HepG2 (cell line): ENCODE data around the gene SLC51B. TPM values are rescaled to one million over a fixed set of nuclear protein-coding genes. Genes with fewer than 3 reads are reported as not detected.
"Not testable (repeated sequence)": the region's sequence is repeated elsewhere in the genome, so short reads cannot be mapped to it uniquely, and the experiment has no call there.

Experiments used
- ATAC-seq: fragments of 200-7000 bp; cut with Tn5 transposase; 3 replicates; pipeline ENCODE4 v1.9.1; 2020; ENCODE audit warnings: mild to moderate bottlenecking, moderate library complexity
- BruUV-seq: library from RNA; stranded (reverse); fragments of 400-500 nt; replicated peaks from 2 replicates; lab custom pipeline; 2021; lab: Mats Ljungman, UMichigan
- CTCF ChIA-PET: fragments of 300-600 bp; formaldehyde crosslinking; extraction: SDS; loops from one replicate; lab custom pipeline; 2021; ENCODE audit warnings: low total read pairs, inconsistent platforms, low intra/inter-chr PET ratio; lab: Yijun Ruan, JAX
- POLR2A ChIA-PET: fragments of 350-600 bp; sonication (Branson Sonifier 250); formaldehyde crosslinking; loops from one replicate; lab custom pipeline; 2020; ENCODE audit warnings: antibody characterized with exemption, inconsistent platforms; lab: Yijun Ruan, JAX
- DNase-seq: peaks from one replicate; pipeline ENCODE4 v3.0.0-alpha.2; 2015; ENCODE audit warnings: low spot score
- FAIRE-seq: peaks from 3 replicates; lab custom pipeline; 2011; peaks lifted over from hg19 to GRCh38; lab: Jason Lieb, UNC
- H2AFZ ChIP-seq: one replicate; pipeline ENCODE4 v1.6.1; 2011; ENCODE audit warnings: low read length, inconsistent platforms
- H3K27ac ChIP-seq: fragments of 300-600 bp; 3 replicates; pipeline ENCODE4 v1.8.0; 2011; ENCODE audit warnings: mixed run types, mild to moderate bottlenecking, mixed read lengths, low read length, inconsistent platforms; ENCODE audit not compliant: insufficient read depth; ENCODE audit errors: extremely low read length
- H3K27me3 ChIP-seq, 2 experiments: fragments of 200-600 bp in 1 of 2; 2 replicates in 1 of 2; 3 replicates in 1 of 2; pipeline versions ENCODE4 v1.6.0 to v1.8.0; 2011; ENCODE audit warnings: low read length in 2 of 2, mild to moderate bottlenecking in 2 of 2, moderate library complexity in 2 of 2, inconsistent platforms in 1 of 2; ENCODE audit not compliant: insufficient read depth in 2 of 2, control insufficient read depth in 1 of 2
- H3K36me3 ChIP-seq, 2 experiments: fragments of 200-600 bp in 1 of 2; replicated peaks in 1 of 2; 2 replicates in 1 of 2; 3 replicates in 1 of 2; pipeline versions ENCODE4 v1.5.1 to v1.8.0; 2011; ENCODE audit warnings: low read length in 2 of 2, inconsistent platforms in 1 of 2; ENCODE audit not compliant: insufficient read depth in 2 of 2, control insufficient read depth in 1 of 2
- H3K4me1 ChIP-seq: 2 replicates; pipeline ENCODE4 v1.5.1; 2012; ENCODE audit warnings: low read length, inconsistent platforms; ENCODE audit not compliant: insufficient read depth
- H3K4me2 ChIP-seq: 2 replicates; pipeline ENCODE4 v1.6.0; 2011; ENCODE audit warnings: low read depth, low read length, inconsistent platforms
- H3K4me3 ChIP-seq, 3 experiments: fragments of 200-600 bp in 1 of 3; sonication (generic), shearing (Covaris generic) in 1 of 3; replicated peaks in 1 of 3; 2 replicates each; pipeline ENCODE4 v1.5.1; 2011 to 2016; ENCODE audit warnings: low read length in 3 of 3, inconsistent platforms in 2 of 3, low read depth in 2 of 3, mild to moderate bottlenecking in 2 of 3, control low read depth in 1 of 3, mixed read lengths in 1 of 3; ENCODE audit not compliant: insufficient read depth in 1 of 3
- H3K79me2 ChIP-seq: one replicate; pipeline ENCODE4 v1.6.1; 2011; ENCODE audit warnings: low read length, inconsistent platforms; ENCODE audit not compliant: insufficient read depth
- H3K9ac ChIP-seq: 2 replicates; pipeline ENCODE4 v1.6.0; 2011; ENCODE audit warnings: mild to moderate bottlenecking, low read depth, low read length, inconsistent platforms; ENCODE audit not compliant: insufficient read depth
- H3K9me3 ChIP-seq: 2 replicates; pipeline ENCODE4 v1.5.1; 2012; ENCODE audit warnings: mild to moderate bottlenecking, low read length
- H4K20me1 ChIP-seq: 2 replicates; pipeline ENCODE4 v1.6.0; 2011; ENCODE audit warnings: inconsistent platforms, mild to moderate bottlenecking, low read length, moderate library complexity; ENCODE audit not compliant: insufficient read depth
- NFYB ChIP-seq: sonication (generic); formaldehyde crosslinking; IDR thresholded peaks from 2 replicates; pipeline ENCODE4 v1.4.0; 2020; ENCODE audit warnings: missing genetic modification reagents
- NFYC ChIP-seq: IDR thresholded peaks from 2 replicates; pipeline ENCODE4 v1.6.1; 2016; ENCODE audit warnings: missing genetic modification reagents, missing compliant biosample characterization
- ZMYM4 ChIP-seq: sonication (generic); formaldehyde crosslinking; IDR thresholded peaks from 2 replicates; pipeline ENCODE4 v1.8.1; 2023; ENCODE audit warnings: mild to moderate bottlenecking, missing genetic modification reagents
- WGBS: methylation state at CpG from one replicate; pipeline ENCODE4 v1.1.6; 2017; ENCODE audit warnings: low lambda C conversion rate; 5-methylcytosine and 5-hydroxymethylcytosine counted together
- in situ Hi-C: cut with HindIII; loops from 2 replicates; pipeline ENCODE4 v1.10.0; 2017; ENCODE audit warnings: low pct_unique_long_range_greater_than_20kb; ENCODE audit not compliant: extremely low pct_ligation_motif_present
- intact Hi-C: fragments of 100-400 bp; cut with micrococcal nuclease; formaldehyde crosslinking; loops from one replicate; pipeline ENCODE4 v1.10.0; 2022; ENCODE audit not compliant: unreplicated experiment
- polyA plus RNA-seq, 8 experiments: library from polyadenylated mRNA; depleted of rRNA in 3 of 8; stranded (reverse) in 7 of 8; unstranded in 1 of 8; fragments of >200 nt; fragmentation: Illumina TruSeq in 4 of 8; extraction: Trizol in 4 of 8; gene quantifications; 2 replicates each; pipeline versions ENCODE4 v1.2.1 to v1.2.3, GENCODE V29; 2011 to 2016; ENCODE audit warnings: low read depth in 4 of 8, missing spikeins in 1 of 8, mixed read lengths in 1 of 8; ENCODE audit not compliant: insufficient read depth in 1 of 8
- total RNA-seq, 5 experiments: library from RNA; depleted of rRNA; stranded (reverse); fragments of >200 nt; fragmentation: Illumina TruSeq; extraction: Trizol; gene quantifications; 2 replicates each; pipeline ENCODE4 v1.2.3, GENCODE V29; 2016; ENCODE audit warnings: low read depth in 1 of 5
- TF ChIP-seq, protein P1 (sequence below): sonication (generic); formaldehyde crosslinking; IDR thresholded peaks from 2 replicates; pipeline ENCODE4 v1.4.0; 2020; ENCODE audit warnings: missing genetic modification reagents, borderline replicate concordance

The SLC51B gene
- total and polyA plus RNA-seq, 2 of the 13 experiments (the other 11 are each of a cell fraction or from before 2014, with no cell fraction given): 14.9 to 17.1 TPM

DNA sequence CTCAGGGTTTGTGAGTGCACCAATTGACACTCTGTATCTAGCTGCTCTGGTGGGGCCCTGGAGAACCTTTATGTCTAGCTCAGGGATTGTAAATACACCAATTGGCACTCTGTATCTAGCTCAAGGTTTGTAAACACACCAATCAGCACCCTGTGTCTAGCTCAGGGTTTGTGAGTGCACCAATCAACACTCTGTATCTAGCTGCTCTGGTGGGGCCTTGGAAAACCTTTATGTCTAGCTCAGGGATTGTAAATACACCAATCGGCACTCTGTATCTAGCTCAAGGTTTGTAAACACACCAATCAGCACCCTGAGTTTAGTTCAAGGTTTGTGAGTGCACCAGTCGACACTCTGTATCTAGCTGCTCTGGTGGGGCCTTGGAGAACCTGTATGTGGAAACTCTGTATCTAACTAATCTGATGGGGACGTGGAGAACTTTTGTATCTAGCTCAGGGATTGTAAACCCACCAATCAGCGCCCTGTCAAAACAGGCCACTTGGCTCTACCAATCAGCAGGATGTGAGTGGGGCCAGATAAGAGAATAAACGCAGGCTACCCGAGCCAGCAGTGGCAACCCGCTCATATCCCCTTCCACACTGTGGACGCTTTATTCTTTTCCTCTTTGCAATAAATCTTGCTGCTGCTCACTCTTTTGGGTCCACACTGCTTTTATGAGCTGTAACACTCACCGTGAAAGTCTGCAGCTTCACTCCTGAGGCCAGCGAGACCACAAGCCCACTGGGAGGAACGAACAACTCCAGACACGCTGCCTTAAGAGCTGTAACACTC lies 30.6 kb downstream of the SLC51B start:
- DNase-seq, intact Hi-C loops, H3K9me3 ChIP-seq, H3K9ac ChIP-seq, H2AFZ ChIP-seq, in situ Hi-C loops, H3K27ac ChIP-seq, CTCF ChIA-PET, H3K79me2 ChIP-seq, ATAC-seq, H4K20me1 ChIP-seq, H3K4me3 ChIP-seq, FAIRE-seq, H3K27me3 ChIP-seq, H3K36me3 ChIP-seq, H3K4me2 ChIP-seq, BruUV-seq: not testable (repeated sequence)
- TF ChIP-seq ZMYM4: 0 out of 2 replicates have a peak, but pooled peaks have one; percentile 26
- TF ChIP-seq NFYB (CRISPR knock-in tag): peak; percentile 74
- TF ChIP-seq NFYC (CRISPR knock-in tag): peak; percentile 65
- TF ChIP-seq, protein P1, sequence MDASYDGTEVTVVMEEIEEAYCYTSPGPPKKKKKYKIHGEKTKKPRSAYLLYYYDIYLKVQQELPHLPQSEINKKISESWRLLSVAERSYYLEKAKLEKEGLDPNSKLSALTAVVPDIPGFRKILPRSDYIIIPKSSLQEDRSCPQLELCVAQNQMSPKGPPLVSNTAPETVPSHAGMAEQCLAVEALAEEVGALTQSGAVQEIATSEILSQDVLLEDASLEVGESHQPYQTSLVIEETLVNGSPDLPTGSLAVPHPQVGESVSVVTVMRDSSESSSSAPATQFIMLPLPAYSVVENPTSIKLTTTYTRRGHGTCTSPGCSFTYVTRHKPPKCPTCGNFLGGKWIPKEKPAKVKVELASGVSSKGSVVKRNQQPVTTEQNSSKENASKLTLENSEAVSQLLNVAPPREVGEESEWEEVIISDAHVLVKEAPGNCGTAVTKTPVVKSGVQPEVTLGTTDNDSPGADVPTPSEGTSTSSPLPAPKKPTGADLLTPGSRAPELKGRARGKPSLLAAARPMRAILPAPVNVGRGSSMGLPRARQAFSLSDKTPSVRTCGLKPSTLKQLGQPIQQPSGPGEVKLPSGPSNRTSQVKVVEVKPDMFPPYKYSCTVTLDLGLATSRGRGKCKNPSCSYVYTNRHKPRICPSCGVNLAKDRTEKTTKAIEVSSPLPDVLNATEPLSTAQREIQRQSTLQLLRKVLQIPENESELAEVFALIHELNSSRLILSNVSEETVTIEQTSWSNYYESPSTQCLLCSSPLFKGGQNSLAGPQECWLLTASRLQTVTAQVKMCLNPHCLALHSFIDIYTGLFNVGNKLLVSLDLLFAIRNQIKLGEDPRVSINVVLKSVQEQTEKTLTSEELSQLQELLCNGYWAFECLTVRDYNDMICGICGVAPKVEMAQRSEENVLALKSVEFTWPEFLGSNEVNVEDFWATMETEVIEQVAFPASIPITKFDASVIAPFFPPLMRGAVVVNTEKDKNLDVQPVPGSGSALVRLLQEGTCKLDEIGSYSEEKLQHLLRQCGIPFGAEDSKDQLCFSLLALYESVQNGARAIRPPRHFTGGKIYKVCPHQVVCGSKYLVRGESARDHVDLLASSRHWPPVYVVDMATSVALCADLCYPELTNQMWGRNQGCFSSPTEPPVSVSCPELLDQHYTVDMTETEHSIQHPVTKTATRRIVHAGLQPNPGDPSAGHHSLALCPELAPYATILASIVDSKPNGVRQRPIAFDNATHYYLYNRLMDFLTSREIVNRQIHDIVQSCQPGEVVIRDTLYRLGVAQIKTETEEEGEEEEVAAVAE (CRISPR knock-in tag): peak; percentile 40; the same call in 1 of the 2 replicates
- peaks cover 19% of the 10 kb centered on the region for H3K4me1 ChIP-seq
- POLR2A ChIA-PET: interaction anchor here (1.3 kb wide), 1 partner anchor 13 kb away, joined by 3 read pairs; no protein-coding TSS in a partner anchor
- WGBS: 64% methylated on average over 10 of the region's 12 CpGs
